RKO (cell line): ENCODE measurements around the gene CDHR5.

ENCODE experiments used
- DNase-seq: peaks from one replicate; pipeline ENCODE4 v3.0.0-alpha.2; 2016; ENCODE audit warnings: low spot score

CDHR5 gene

DNA sequence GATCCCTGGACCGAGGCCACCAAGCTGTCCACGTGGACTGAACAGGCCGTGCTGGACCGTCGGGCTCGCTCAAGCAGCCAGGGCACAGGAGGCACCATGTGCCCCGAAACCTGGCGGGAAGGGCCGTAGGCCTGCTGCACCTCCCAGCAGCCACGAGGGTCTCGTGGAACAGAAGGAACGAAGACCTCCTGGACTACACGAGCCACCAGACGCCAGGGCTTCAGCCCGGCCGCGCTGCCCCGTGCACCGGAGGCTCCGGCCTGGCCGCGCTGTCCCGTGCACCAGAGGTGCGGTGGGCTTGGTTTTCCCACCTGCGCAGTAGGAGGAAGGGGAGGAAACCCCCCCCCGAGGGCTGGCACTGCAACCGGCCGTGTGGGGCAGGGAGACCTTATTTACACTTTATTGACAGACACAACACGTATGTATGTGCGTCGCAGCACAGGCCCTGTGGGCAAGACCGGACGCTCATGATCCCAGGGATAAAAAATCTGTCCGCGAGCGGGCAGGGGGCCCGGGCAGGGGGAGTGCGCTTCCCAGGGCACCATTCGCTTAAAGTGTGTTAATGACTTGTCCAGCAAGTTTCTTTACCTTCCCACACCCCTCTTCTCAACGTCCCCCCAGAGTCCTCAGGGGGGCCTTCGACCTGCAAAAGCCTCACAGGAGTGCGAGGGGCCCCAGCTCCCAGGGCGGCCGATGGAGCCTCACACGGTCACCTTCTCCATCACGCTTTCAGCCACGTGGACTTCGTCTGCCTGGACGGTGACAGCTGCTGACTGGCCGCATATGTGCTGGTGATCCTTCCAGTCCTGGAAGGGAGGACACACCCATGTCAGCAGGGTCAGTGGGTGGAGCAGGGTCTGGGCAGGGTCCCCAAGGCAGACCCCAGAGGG, 19.3 kb upstream of the CDHR5 start:
- DNase-seq = no peak

DNA sequence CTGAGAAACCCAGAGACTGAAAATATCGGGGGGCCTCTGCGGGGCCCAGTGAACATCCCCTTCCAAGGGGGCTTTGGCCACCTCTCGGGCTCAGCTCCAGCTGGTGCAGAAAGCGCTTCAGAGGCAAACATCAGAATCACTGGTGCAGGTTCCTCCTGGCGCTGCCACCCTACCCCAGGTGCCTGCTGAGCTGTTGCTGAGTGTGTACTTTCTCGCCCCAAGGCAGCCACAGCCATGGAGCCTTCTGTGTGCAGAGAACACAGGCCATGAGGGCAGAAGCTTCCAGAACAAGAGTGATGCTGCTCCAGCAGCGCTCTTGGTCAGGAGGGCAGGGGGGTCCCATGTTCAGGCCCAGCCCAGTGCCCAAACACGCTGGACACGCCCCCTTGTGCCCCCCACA, 18.6 kb upstream of the CDHR5 start:
- DNase-seq = no peak

DNA sequence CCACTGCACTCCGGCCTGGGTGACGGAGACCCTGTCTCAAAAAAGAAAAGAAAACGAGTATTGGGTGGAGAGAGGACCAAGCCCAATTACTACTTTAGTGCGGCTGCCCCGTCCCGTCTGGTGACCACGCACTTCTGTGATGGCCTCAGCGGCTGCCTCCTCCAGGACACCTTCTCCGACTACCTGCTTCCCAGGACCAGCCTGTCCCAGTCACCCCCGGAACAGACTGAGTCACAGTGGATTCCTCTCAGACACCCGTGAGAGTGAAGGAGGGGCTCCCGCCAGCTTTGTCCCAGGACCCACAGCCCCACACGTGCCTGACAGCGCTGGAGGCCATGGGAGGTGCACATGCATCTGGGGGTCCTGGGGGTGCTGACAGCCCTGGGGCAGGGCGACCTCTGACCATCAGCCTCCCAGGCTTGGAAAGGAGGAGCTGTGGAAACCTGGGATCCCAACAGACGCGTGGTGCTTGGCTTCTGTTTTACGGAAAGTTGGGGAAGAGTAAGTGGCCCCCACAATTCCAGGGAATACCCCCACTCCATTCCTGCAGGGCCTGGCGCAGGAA, 17.1 kb upstream of the CDHR5 start:
- no peak for DNase-seq

DNA sequence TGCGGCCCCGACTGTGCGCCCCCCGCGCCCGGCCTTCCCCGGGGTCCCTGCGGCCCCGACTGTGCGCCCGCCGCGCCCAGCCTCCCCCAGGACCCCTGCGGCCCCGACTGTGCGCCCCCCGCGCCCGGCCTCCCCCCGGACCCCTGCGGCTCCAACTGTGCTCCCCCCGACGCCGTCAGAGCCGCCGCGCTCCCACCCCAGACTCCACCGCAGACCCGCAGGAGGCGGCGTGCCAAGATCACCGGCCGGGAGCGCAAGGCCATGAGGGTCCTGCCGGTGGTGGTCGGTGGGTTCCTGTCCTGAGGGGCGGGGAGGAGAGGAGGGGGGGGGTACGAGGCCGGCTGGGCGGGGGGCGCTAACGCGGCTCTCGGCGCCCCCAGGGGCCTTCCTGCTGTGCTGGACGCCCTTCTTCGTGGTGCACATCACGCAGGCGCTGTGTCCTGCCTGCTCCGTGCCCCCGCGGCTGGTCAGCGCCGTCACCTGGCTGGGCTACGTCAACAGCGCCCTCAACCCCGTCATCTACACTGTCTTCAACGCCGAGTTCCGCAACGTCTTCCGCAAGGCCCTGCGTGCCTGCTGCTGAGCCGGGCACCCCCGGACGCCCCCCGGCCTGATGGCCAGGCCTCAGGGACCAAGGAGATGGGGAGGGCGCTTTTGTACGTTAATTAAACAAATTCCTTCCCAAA, 15.4 kb upstream of the CDHR5 start:
- no peak for DNase-seq

DNA sequence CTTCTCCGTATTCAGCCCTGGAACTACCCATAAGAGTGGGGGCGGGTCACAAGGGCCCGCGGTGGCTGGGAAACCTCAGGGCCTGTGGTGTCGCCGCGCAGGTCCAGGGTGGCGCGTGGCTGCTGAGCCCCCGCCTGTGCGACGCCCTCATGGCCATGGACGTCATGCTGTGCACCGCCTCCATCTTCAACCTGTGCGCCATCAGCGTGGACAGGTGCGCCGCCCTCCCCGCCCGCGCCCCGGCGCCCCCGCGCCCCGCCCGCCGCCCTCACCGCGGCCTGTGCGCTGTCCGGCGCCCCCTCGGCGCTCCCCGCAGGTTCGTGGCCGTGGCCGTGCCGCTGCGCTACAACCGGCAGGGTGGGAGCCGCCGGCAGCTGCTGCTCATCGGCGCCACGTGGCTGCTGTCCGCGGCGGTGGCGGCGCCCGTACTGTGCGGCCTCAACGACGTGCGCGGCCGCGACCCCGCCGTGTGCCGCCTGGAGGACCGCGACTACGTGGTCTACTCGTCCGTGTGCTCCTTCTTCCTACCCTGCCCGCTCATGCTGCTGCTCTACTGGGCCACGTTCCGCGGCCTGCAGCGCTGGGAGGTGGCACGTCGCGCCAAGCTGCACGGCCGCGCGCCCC, 14.7 kb upstream of the CDHR5 start:
- no peak for DNase-seq

DNA sequence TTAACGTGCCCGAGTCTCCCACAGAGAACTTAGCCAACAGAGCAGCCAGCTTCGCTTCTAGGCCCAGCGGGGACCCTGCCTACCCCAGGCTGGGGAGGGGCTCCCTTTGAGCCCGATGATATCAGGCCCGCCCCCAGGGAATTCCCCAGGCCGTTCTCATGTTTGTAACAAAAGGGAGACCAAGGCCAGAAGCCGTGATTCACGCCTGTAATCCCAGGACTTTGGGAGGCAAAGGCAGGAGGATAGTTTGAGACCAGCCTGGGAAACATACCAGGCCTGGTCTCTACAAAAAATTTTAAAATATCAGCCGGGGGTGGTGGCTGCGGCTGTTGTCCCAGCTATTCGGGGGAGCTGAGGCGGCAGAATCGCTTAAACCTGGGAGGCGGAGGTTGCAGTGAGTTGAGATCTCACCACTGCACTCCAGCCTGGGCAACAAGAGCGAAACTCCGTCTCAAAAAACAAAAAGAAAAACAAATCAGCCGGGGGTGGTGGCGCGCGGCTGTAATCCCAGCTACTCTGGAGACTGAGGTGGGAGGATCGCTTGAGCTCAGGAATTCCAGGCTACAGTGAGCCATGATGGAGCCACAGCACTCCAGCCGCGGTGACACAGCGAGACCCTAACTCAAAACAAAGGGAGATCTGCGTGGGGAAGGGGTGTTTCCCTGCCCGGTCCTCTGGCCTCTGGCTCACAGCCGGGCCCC, 14.0 kb upstream of the CDHR5 start:
- DNase-seq = no peak

DNA sequence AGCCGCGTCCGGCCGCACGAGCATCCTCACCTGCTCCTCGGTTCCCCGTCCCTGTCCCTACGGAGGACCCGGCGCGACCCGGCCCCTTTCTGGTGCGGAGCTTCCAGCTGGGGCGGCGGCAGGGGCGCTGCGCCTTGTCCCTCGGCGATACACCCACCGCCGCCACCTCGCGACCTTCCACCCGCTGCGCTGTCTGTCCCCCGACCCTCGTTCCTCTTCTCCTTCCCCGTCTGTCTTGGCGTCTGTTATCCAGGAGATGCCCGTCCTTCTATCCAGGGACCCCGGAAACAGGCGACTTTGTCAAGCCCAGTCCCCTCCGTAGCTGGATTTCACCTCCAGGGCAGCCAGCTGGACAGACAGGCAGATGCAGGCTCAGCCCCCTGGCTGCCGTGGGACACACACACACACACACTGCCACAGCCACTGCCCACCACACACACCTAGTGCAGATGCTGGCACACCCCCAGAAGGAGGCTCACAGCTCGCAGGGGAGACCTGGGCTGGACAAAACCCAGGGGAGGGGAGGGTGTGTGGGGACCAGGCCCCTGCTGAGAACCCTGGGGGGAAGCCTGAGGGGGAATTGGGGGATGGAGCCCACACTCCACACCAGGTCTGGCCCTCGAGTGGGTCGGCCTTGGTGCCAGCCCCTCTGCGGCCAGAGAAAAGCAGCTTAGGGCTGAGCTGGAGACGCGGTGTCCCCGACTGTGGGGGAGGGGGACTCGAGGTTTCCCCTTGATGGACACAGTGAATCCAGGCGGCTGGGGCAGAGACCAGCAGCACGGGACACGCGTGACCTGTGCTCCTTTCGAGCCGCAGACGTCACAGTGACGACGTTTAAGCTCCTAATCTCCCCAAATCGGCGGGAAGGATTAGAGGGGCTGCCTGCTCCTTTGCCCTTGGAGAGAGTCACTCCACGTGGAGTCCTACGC, 13.1 kb upstream of the CDHR5 start:
- DNase-seq = no peak

DNA sequence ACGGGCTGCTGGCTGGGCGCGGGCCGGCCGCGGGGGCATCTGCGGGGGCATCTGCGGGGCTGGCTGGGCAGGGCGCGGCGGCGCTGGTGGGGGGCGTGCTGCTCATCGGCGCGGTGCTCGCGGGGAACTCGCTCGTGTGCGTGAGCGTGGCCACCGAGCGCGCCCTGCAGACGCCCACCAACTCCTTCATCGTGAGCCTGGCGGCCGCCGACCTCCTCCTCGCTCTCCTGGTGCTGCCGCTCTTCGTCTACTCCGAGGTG, 12.5 kb upstream of the CDHR5 start:
- DNase-seq = no peak

DNA sequence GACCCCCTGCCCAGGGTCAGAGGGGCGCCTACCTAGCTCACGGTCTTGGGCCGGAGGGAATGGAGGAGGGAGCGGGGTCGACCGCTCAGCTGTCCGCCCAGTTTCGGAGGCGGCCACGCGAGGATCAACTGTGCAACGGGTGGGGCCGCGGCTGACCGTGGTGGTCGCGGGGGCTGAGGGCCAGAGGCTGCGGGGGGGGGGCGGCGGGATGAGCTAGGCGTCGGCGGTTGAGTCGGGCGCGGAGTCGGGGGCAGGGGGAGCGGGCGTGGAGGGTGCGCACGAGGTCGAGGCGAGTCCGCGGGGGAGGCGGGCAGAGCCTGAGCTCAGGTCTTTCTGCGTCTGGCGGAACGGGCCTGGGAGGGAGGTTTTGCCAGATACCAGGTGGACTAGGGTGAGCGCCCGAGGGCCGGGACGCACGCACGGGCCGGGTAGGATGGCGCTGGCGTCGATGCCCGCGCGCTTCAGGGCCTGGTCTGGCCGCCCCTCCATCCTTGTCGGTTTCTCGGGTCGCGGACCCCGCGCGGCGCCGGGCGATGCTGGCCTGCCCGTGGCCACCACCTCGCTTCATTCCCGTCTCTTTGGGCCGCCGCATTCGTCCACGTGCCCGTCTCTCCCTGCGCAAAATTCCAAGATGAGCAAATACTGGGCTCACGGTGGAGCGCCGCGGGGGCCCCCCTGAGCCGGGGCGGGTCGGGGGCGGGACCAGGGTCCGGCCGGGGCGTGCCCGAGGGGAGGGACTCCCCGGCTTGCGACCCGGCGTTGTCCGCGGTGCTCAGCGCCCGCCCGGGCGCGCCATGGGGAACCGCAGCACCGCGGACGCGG, 12.0 kb upstream of the CDHR5 start, which contains the start of gene DRD4:
DRD4 (plus strand) TSS at position 759 of the 822 bp plus-strand sequence; CDS start at position 795, 36 bp downstream.
- DNase-seq = no peak

DNA sequence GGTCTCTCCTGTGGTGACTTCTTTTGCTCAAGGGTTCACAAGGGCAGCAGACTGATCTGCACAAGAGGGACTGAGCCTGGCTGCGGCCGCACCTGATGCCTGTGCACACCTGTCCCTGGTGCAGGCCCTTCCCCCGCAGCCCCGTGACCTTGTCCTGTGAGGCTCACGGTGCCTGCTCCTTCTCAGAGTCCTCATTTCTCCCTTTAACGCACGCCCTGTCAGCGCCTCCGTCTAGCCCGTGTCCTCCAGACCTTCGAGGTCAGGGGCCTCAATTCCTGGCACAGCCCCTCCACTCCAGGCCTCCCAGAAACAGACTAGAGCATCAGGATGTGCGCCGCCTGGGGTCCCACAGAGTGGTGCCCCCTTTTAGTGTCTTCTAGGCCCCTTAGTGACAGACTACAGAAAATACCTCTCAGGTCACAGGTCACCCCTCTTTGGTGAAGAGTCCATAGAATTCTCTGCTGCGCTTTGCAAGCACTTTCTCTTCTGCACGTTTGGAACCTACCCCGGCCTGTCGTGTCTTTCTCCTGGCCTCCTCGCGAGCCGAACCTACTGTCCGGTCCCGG, 11.3 kb upstream of the CDHR5 start:
- no peak for DNase-seq

DNA sequence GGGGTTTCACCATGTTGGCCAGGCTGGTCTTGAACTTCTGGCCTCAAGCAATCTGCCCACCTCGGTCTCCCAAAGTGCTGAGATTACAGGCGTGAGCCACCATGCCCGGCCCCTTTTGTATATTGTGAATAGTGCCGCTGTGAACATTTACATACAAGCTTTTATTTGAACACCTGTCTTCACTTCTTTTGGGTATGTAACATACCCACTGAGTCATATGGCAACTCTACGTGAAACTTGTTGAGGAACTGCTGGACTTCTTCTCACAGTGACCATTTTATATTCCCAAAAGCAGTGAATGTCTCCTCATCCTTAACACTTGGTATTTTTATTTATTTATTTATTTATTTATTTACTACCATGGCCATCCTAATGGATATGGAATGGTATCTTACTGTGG, 6.1 kb upstream of the CDHR5 start:
- no peak for DNase-seq

DNA sequence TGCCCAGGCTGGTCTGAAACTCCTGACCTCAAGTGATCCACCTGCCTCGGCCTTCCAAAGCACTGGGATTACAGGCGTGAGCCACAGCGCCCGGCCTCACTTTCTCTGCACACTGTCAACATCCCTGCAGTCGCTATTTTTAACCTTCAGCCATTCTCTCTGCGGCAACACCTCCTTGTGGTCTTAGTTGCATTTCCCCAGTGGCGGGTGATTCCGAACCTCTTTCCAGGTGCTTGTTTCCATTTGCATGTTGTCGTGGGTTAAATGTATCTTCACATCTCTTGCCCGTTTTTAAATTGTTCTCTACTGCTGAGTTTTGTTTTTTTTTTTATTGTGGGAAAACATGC, 4.5 kb upstream of the CDHR5 start:
- DNase-seq = no peak

DNA sequence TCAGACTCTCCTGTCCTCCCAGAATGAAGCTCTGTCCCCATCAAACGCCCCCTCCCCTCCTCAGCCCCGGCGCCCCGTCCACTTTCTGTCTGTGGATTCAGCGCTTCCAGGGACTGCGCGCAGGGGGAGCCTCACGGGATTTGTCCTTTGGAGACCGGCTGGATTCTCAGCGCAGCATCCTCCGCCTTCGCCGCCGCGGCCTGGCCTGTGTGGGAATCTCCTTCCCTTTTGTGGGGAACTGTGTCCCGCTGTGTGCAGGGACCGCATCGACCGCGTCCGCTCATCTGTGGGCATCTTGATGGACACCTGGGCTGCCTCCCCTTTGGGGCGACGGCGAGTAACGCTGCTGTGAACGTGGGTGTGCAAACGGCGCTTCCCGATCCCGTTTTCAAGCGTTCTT, 3.3 kb upstream of the CDHR5 start:
- no peak for DNase-seq

DNA sequence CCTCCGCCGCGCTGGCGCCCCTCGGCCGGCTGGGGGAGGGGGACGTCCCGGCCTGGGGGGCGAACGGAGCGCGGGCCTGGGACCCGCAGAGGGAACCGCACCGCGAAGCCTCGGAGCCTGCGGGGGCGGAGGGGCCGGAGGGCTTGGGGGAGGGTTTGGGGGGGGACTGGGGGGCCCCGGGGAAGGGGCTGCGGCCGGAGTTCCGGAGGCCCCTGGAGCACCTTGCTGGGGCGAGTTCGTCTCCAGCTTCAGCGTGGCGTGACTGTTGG, 2.5 kb upstream of the CDHR5 start:
- DNase-seq = no peak

DNA sequence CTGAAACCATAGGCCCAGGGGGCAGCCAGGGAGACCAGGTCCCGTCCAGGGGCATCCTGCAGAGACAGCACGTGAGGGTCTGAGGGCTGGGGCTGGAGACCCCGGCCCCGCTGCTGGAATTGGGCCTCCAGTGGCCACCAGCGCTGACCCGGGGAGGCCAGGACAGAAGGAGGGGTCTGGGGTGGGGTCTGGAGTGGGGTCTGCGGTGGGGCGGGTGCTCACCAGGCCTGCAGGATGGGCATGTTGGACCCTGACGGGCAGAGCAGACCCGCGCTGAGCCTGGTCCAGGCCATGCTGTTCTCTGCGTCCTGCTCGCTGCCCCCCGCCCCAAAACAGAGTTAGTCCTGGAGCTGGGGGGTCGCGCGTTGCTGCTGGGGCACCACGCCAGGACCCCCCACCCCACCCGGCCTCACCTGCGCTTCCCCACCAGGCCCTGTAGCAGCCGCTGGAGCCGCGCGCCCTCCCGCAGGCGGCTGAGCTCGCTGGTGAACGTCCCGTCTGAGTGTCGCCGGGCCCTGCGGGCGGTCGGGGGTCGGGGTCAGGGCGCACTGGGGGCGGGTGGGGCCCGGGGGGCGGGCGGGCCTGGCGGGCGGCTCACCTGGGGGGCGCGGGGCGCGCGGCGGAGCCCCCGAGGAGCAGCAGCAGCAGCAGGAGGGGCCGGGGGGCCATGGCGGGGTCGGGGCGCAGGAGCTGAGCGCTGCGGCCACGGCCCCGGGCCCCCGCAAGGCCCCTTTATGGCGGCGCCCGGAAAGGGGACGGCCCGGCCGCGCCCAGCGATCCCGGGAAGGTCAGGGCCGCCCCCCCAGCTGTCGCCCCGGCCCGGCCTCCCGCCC, 1.9 kb upstream of the CDHR5 start, which contains the start of gene SCT:
SCT (minus strand) TSS at position 707 of the 833 bp plus-strand sequence; CDS start at position 669, 38 bp downstream.
- no peak for DNase-seq

DNA sequence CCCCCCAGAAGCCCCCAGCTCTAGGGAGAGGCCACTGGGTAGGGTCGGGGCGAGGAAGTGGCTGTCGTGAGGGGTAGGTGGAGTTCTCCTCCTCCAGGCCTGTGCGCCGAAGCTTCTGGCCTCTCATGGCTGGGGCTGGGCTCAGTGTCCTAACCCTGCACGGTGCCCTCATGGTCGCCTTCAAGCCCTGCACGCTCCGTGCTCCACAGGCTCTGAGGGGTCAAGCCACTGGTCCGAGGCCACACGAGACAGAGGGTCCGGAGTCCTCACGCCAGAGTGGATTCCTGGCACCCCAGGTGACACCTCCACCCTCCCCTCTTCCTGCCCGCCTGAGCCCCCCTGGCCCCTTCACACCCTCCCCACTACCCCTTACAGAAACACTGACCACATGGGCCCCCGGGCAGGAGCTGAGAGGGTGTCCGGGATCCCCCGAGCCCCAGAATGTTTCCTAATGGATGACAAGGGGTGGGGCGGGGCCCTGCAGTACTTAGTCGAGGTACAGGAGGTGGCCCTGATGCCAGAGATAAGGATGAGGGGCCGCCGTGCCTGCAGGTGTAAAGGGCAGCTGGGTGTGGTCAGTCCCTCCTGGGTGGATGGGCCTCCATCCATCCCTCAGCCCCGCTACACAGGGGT, 997 bp upstream of the CDHR5 start:
- DNase-seq = no peak

DNA sequence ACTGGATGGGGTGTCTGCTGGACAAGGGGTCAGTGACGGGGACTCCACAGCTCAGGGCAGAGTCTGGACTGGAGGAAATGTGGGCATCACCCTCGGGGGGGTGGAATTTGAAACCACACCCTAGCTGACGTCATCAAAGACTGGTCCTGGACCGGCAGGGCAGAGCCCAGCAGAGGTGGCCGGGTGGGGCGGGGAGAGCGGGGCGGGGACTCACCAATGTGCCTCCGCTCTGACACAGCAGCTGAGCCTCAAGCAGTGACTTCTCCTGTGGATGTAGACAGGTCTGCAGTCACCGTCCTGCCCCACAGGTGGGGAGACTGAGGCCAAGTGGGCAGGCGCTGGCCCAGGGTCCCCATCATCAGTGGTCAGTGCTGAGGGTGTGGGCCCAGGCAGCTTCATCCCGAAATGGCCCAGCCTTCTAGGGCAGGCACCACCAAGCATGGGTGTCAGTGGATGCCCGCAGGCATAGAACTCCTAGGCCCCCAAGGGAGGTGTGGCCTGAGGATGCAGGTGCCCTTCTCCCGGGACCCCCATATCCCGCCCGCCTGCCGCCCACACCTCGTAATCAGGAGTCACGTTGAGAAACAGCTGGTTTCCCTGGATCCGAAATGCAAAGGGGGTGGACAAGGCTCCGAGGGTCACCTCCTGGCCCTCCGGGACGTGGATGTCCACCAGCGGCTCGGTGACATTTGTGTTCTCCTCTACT, 603 bp downstream of the CDHR5 start:
- DNase-seq = peak; percentile 25

DNA sequence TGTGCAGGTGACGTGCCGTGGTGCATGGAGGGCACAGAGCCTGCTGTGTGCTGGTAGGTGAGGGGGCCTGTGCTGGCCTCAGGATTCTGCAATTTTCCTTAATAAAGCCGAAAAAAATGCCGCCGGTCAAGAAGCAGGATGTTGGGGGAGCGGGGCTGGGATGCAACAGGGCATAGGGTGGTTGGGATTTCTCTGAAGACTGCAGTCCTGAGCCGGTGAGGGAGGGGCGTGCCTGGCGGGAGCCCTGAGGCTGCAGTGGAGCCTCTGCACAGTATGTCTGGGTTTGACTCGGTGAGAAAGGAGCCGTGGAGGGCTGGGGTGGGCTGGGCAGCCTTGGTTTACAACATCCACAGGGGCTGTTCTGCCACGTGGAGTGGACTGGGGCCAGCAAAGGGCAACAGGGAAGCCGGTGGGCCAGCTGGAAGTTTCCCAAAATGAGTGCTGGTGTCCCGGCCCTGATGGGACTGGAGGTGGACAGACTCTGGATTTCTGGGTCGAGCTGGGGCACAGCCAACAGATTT, 1.3 kb downstream of the CDHR5 start:
- no peak for DNase-seq
